Thyroid gland (tissue), 4 donors: ENCODE measurements around the gene MDGA2. TPM values are rescaled to one million over a fixed set of nuclear protein-coding genes. Genes with fewer than 3 reads are reported as not detected.

Experiments
- DNase-seq, 2 donors: peaks; one replicate each; pipeline ENCODE4 v3.0.0-alpha.2; 2019
- H3K27ac ChIP-seq, 3 donors: fragments of 200-600 bp; sonication (generic); 1 replicate in 2 of 3; 2 replicates in 1 of 3; pipeline ENCODE4 v1.5.1; 2016 to 2019; ENCODE audit warnings: mild to moderate bottlenecking in 1 of 3, moderate library complexity in 1 of 3
- H3K27me3 ChIP-seq: fragments of 200-600 bp; sonication (generic); one replicate; pipeline ENCODE4 v1.5.1; 2019
- H3K36me3 ChIP-seq, 2 donors: fragments of 200-600 bp; sonication (generic); one replicate each; pipeline ENCODE4 v1.5.1; 2016 to 2019
- H3K4me1 ChIP-seq, 2 donors: fragments of 200-600 bp; sonication (generic); one replicate each; pipeline ENCODE4 v1.5.1; 2017 to 2019
- H3K4me3 ChIP-seq, 3 donors: fragments of 200-600 bp; sonication (generic); replicated peaks in 1 of 3; 1 replicate in 2 of 3; 2 replicates in 1 of 3; pipeline ENCODE4 v1.5.1; 2016; ENCODE audit warnings: mild to moderate bottlenecking in 1 of 3
- H3K9me3 ChIP-seq: fragments of 200-600 bp; sonication (generic); one replicate; pipeline ENCODE4 v1.5.1; 2017
- CTCF ChIP-seq, 6 experiments: fragments of 200-600 bp in 3 of 6; fragments of 450-650 bp in 3 of 6; sonication (generic) in 3 of 6; IDR thresholded peaks; one replicate each; pipeline ENCODE4 v1.5.1; 2016 to 2019; ENCODE audit warnings: antibody characterized with exemption in 6 of 6, mild to moderate bottlenecking in 2 of 6, inconsistent platforms in 1 of 6, moderate library complexity in 1 of 6
- POLR2A ChIP-seq, 2 donors: fragments of 450-650 bp; IDR thresholded peaks; one replicate each; pipeline ENCODE4 v1.6.1; 2017; ENCODE audit warnings: antibody characterized with exemption in 2 of 2, mild to moderate bottlenecking in 2 of 2, moderate library complexity in 1 of 2
- WGBS, 2 donors: methylation state at CpG; one replicate each; pipeline ENCODE4 v1.1.5; 2017; 5-methylcytosine and 5-hydroxymethylcytosine counted together
- intact Hi-C: fragments of 100-400 bp; cut with DNase I; formaldehyde crosslinking; loops from one replicate; pipeline ENCODE4 v1.15.1; 2023
- total RNA-seq, 4 donors: library from RNA; depleted of rRNA; stranded (reverse); fragments of >200 nt; gene quantifications; one replicate each; pipeline ENCODE4 v1.2.3, GENCODE V29; 2016

Gene MDGA2
- total RNA-seq, 4 donors from 2014 or later: not detected

- DNase-seq: no peak
- TF ChIP-seq CTCF (IDR thresholded peaks at IDR 0.05): no peak
- TF ChIP-seq POLR2A (IDR thresholded peaks at IDR 0.05): no peak
- no peaks in the 10 kb centered on the region for H3K27me3 ChIP-seq
- WGBS, 2 donors: 13 to 26% methylated on average over 1 of the region's 1 CpG
- H3K4me1 ChIP-seq: no peaks in the 10 kb centered on the region
- H3K36me3 ChIP-seq: no peaks in the 10 kb centered on the region
- intact Hi-C loops: no loop called here
- no peaks in the 10 kb centered on the region for H3K9me3 ChIP-seq
- H3K4me3 ChIP-seq: no peak overlapping the region
- no peak overlapping the region for H3K27ac ChIP-seq
Measured at GRCh38 chr14:47389535-47389934, 285.9 kb downstream of the MDGA2 start.

- H3K4me3 ChIP-seq: no peak overlapping the region
- H3K27me3 ChIP-seq: no peaks in the 10 kb centered on the region
- intact Hi-C loops: no loop called here
- DNase-seq: no peak
- no peaks in the 10 kb centered on the region for H3K4me1 ChIP-seq
- TF ChIP-seq CTCF (IDR thresholded peaks at IDR 0.05) (no peak), POLR2A (IDR thresholded peaks at IDR 0.05) (no peak)
- no peaks in the 10 kb centered on the region for H3K9me3 ChIP-seq
- no peaks in the 10 kb centered on the region for H3K36me3 ChIP-seq
- 66 to 70% methylated on average over 2 of the region's 2 CpGs for WGBS, 2 donors
- H3K27ac ChIP-seq: no peak overlapping the region
Measured at GRCh38 chr14:47366006-47366405, 309.4 kb downstream of the MDGA2 start.

- DNase-seq: no peak
- Histone ChIP-seq H3K36me3 (no peaks in the 10 kb centered on the region), H3K4me1 (no peaks in the 10 kb centered on the region), H3K9me3 (no peaks in the 10 kb centered on the region), H3K4me3 (no peak overlapping the region), H3K27me3 (no peaks in the 10 kb centered on the region), H3K27ac (no peak overlapping the region)
- no peak for TF ChIP-seq CTCF (IDR thresholded peaks at IDR 0.05)
- no peak for TF ChIP-seq POLR2A (IDR thresholded peaks at IDR 0.05)
- 84% methylated on average over 6 of the region's 6 CpGs for WGBS, 2 donors
- intact Hi-C loops: no loop called here
Measured at GRCh38 chr14:47365233-47365632, 310.2 kb downstream of the MDGA2 start.

GRCh38 chr14:47353186-47353585 lies 322.2 kb downstream of the MDGA2 start:
- Histone ChIP-seq H3K4me3 (no peak overlapping the region), H3K27ac (no peak overlapping the region), H3K36me3 (no peaks in the 10 kb centered on the region), H3K9me3 (no peaks in the 10 kb centered on the region), H3K4me1 (no peaks in the 10 kb centered on the region), H3K27me3 (no peaks in the 10 kb centered on the region)
- WGBS, 2 donors: 75 to 84% methylated on average over 4 of the region's 4 CpGs
- no peak for DNase-seq
- intact Hi-C loops: no loop called here
- TF ChIP-seq POLR2A (IDR thresholded peaks at IDR 0.05) (no peak), CTCF (IDR thresholded peaks at IDR 0.05) (no peak)

GRCh38 chr14:47346849-47347248 lies 328.6 kb downstream of the MDGA2 start:
- no peak for TF ChIP-seq CTCF (IDR thresholded peaks at IDR 0.05)
- TF ChIP-seq POLR2A (IDR thresholded peaks at IDR 0.05): no peak
- Histone ChIP-seq H3K4me3 (no peak overlapping the region), H3K27me3 (no peaks in the 10 kb centered on the region), H3K27ac (no peak overlapping the region), H3K4me1 (no peaks in the 10 kb centered on the region), H3K36me3 (no peaks in the 10 kb centered on the region), H3K9me3 (no peaks in the 10 kb centered on the region)
- intact Hi-C loops: no loop called here
- DNase-seq: no peak
- 55 to 64% methylated on average over 5 of the region's 5 CpGs for WGBS, 2 donors
